Measurements from ENCODE around the gene GDF10.
A peak's percentile ranks its signal among the peaks of the same experiment; 100 is the strongest.

GDF10 gene

DNA sequence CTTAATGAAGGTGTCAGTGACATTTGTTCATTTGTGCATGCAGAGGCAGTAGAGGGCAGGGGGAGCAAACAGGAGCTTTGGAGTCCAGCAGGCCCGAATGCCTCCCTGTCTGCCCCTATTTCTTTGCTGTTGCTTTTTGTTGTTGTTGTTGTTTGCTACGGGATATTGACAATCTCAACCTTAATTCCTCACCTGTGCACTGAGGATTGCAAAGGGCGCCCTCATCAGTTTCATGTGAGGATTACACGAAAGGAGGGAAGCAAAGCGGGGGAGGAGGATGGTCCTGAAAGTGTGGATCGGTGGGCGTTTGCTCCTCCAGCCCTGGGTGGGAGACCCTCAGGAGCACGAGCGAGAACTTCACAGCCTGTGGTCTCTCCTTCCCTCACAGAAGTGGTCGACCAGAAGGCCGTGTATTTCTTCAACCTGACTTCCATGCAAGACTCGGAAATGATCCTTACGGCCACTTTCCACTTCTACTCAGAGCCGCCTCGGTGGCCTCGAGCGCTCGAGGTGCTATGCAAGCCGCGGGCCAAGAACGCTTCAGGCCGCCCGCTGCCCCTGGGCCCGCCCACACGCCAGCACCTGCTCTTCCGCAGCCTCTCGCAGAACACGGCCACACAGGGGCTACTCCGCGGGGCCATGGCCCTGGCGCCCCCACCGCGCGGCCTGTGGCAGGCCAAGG is 9.6 kb downstream of the GDF10 start:
- no peak overlapping the region for H2AFZ ChIP-seq (ENCODE audit: low read depth, low read length)

DNA sequence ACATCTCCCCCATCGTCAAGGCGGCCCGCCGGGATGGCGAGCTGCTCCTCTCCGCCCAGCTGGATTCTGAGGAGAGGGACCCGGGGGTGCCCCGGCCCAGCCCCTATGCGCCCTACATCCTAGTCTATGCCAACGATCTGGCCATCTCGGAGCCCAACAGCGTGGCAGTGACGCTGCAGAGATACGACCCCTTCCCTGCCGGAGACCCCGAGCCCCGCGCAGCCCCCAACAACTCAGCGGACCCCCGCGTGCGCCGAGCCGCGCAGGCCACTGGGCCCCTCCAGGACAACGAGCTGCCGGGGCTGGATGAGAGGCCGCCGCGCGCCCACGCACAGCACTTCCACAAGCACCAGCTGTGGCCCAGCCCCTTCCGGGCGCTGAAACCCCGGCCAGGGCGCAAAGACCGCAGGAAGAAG is 10.1 kb downstream of the GDF10 start:
- no peak overlapping the region for H3K4me3 ChIP-seq (ENCODE audit: low read length)
- no peaks in the 10 kb centered on the region for H3K9me3 ChIP-seq (ENCODE audit: insufficient read depth, low read length)
- peaks cover 8% of the 10 kb centered on the region for H3K4me1 ChIP-seq (ENCODE audit: low read length)
- TF ChIP-seq, protein P1, sequence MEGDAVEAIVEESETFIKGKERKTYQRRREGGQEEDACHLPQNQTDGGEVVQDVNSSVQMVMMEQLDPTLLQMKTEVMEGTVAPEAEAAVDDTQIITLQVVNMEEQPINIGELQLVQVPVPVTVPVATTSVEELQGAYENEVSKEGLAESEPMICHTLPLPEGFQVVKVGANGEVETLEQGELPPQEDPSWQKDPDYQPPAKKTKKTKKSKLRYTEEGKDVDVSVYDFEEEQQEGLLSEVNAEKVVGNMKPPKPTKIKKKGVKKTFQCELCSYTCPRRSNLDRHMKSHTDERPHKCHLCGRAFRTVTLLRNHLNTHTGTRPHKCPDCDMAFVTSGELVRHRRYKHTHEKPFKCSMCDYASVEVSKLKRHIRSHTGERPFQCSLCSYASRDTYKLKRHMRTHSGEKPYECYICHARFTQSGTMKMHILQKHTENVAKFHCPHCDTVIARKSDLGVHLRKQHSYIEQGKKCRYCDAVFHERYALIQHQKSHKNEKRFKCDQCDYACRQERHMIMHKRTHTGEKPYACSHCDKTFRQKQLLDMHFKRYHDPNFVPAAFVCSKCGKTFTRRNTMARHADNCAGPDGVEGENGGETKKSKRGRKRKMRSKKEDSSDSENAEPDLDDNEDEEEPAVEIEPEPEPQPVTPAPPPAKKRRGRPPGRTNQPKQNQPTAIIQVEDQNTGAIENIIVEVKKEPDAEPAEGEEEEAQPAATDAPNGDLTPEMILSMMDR (IDR thresholded peaks at IDR 0.05; ENCODE audit: low read depth, low read length): no peak
- TF ChIP-seq EZH2phosphoT487 (IDR thresholded peaks at IDR 0.05; ENCODE audit: low read depth): no peak
- H3K27me3 ChIP-seq (ENCODE audit: low read depth, low read length): no peaks in the 10 kb centered on the region
- H3K36me3 ChIP-seq (replicated peaks; ENCODE audit: low read depth, low read length): no peaks in the 10 kb centered on the region
- no peak overlapping the region for H3K4me2 ChIP-seq (ENCODE audit: low read length)
- no peaks in the 10 kb centered on the region for H3K79me2 ChIP-seq (ENCODE audit: low read length)
- no peak overlapping the region for H3K27ac ChIP-seq (ENCODE audit: low read length)
- H2AFZ ChIP-seq (ENCODE audit: low read depth, low read length): no peak overlapping the region
- no peaks in the 10 kb centered on the region for H4K20me1 ChIP-seq (ENCODE audit: insufficient read depth, low read length)
- H3K9ac ChIP-seq (ENCODE audit: low read length): no peak overlapping the region

More for the DNA sequence above, 9.6 kb downstream of the GDF10 start:
- no peak overlapping the region for H3K27ac ChIP-seq (ENCODE audit: low read length)
- TF ChIP-seq, protein P1 (IDR thresholded peaks at IDR 0.05; ENCODE audit: low read depth, low read length): peak; percentile 46
- no peak for TF ChIP-seq EZH2phosphoT487 (IDR thresholded peaks at IDR 0.05; ENCODE audit: low read depth)
- no peaks in the 10 kb centered on the region for H3K36me3 ChIP-seq (replicated peaks; ENCODE audit: low read depth, low read length)
- H3K79me2 ChIP-seq (ENCODE audit: low read length): no peaks in the 10 kb centered on the region
- no peaks in the 10 kb centered on the region for H3K27me3 ChIP-seq (ENCODE audit: low read depth, low read length)
- no peak overlapping the region for H3K4me2 ChIP-seq (ENCODE audit: low read length)
- H4K20me1 ChIP-seq (ENCODE audit: insufficient read depth, low read length): no peaks in the 10 kb centered on the region
- no peak overlapping the region for H3K4me3 ChIP-seq (ENCODE audit: low read length)
- no peak overlapping the region for H3K9ac ChIP-seq (ENCODE audit: low read length)
- no peaks in the 10 kb centered on the region for H3K9me3 ChIP-seq (ENCODE audit: insufficient read depth, low read length)
- H3K4me1 ChIP-seq (ENCODE audit: low read length): peaks cover 8% of the 10 kb centered on the region

DNA sequence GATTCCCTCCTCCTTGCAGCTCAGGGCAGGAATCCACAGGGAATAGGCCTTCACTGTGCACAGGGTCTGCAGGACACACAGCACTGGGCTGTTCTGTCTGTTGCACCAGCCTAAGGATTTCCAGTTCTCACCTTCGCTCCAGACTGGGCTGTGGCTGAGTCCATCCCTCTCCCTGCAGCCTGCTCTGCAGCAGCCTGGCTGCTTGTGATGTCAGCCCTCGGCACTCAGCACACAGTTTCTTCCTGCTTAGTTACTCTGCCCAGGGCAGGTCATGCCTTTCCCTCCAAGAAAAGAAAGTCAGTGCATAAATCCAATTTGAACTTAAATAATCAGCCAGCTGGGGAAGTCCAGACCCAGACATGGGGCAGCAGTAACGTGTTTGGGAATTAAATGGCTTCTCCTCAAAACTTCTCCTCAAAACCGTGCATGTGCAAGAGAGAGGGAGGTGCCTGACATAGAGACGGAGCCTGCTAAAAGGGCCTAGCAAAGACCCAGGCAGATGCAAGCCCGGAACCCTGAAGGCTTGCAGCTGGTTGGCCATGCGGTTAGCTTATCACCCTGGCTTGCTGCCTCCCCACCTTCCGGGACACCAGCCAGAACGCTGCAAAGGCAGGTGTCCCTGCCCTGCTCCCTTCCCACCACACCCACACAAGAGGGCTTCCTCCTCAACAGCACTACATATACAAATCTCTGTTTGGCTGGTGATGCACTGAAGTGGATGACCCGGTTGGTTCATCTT is 11.4 kb downstream of the GDF10 start:
- Histone ChIP-seq H3K9ac (ENCODE audit: low read length) (peak overlapping the region; percentile 6; the same call in 1 of the 2 replicates), H2AFZ (ENCODE audit: low read depth, low read length) (peak overlapping the region; percentile 77; the same call in 1 of the 2 replicates), H3K4me1 (ENCODE audit: low read length) (peaks cover 8% of the 10 kb centered on the region), H3K4me2 (ENCODE audit: low read length) (peak overlapping the region; percentile 64), H3K9me3 (ENCODE audit: insufficient read depth, low read length) (no peaks in the 10 kb centered on the region), H3K27ac (ENCODE audit: low read length) (no peak overlapping the region), H3K27me3 (ENCODE audit: low read depth, low read length) (no peaks in the 10 kb centered on the region), H3K4me3 (ENCODE audit: low read length) (no peak overlapping the region), H3K36me3 (replicated peaks; ENCODE audit: low read depth, low read length) (no peaks in the 10 kb centered on the region), H4K20me1 (ENCODE audit: insufficient read depth, low read length) (no peaks in the 10 kb centered on the region), H3K79me2 (ENCODE audit: low read length) (no peaks in the 10 kb centered on the region)
- TF ChIP-seq, protein P1 (IDR thresholded peaks at IDR 0.05; ENCODE audit: low read depth, low read length): no peak
- TF ChIP-seq EZH2phosphoT487 (IDR thresholded peaks at IDR 0.05; ENCODE audit: low read depth): no peak

DNA sequence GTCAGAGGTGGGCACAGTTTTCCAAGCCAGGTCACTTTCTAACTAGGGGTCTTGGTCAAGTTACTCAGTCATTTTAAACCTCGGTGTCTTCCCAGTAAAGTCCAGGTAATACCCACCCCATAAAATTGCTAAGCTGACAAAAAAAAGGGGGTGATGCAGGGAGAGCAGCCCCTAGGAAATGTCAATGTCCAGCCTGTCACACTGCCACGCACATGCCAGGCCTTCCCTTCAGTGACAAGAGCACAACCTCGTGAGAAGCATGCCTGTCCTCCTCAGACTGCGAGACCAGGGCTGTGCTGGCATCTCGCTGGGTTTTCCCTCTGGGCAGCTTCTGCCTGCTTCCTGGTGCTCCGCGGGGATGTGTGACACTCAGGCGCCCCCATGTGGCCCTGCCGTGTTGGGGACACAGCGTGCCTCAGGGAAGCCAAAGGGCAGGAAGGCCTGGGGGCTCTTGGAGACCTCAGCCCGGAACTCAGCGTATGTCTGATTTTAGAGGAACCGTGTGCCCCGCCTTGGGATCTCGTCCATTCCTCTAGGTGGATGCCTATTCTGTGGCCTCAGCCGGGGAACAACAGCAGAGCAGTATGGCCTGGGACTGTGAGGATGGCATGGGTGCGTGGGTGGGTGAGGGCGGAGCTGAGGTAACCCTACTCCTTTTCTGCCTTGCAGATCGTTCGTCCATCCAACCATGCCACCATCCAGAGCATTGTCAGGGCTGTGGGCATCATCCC is 12.1 kb downstream of the GDF10 start:
- Histone ChIP-seq H3K27ac (ENCODE audit: low read length) (no peak overlapping the region), H4K20me1 (ENCODE audit: insufficient read depth, low read length) (no peaks in the 10 kb centered on the region), H2AFZ (ENCODE audit: low read depth, low read length) (peak overlapping the region; percentile 77; the same call in 1 of the 2 replicates), H3K79me2 (ENCODE audit: low read length) (no peaks in the 10 kb centered on the region), H3K4me3 (ENCODE audit: low read length) (peak overlapping the region; percentile 31; the same call in 1 of the 2 replicates), H3K9me3 (ENCODE audit: insufficient read depth, low read length) (no peaks in the 10 kb centered on the region), H3K4me2 (ENCODE audit: low read length) (peak overlapping the region; percentile 64), H3K27me3 (ENCODE audit: low read depth, low read length) (no peaks in the 10 kb centered on the region), H3K36me3 (replicated peaks; ENCODE audit: low read depth, low read length) (no peaks in the 10 kb centered on the region), H3K9ac (ENCODE audit: low read length) (peak overlapping the region; percentile 6; the same call in 1 of the 2 replicates), H3K4me1 (ENCODE audit: low read length) (peaks cover 8% of the 10 kb centered on the region)
- TF ChIP-seq, protein P1 (IDR thresholded peaks at IDR 0.05; ENCODE audit: low read depth, low read length): peak; percentile 86
- no peak for TF ChIP-seq EZH2phosphoT487 (IDR thresholded peaks at IDR 0.05; ENCODE audit: low read depth)

Measured in OCI-LY3 (cell line).